Stimulated activated CD8-positive, alpha-beta memory T cell treated with anti-CD3 and anti-CD28 coated beads, Interleukin-15, amount 100 ng/mL, for 48 hours (primary cell): ENCODE results near the gene NCF4.

Source experiments
- DNase-seq, 2 donors: peaks; one replicate each; pipeline ENCODE4 v3.0.0-alpha.2; 2020; ENCODE audit warnings: low read depth in 2 of 2

The NCF4 gene

DNA sequence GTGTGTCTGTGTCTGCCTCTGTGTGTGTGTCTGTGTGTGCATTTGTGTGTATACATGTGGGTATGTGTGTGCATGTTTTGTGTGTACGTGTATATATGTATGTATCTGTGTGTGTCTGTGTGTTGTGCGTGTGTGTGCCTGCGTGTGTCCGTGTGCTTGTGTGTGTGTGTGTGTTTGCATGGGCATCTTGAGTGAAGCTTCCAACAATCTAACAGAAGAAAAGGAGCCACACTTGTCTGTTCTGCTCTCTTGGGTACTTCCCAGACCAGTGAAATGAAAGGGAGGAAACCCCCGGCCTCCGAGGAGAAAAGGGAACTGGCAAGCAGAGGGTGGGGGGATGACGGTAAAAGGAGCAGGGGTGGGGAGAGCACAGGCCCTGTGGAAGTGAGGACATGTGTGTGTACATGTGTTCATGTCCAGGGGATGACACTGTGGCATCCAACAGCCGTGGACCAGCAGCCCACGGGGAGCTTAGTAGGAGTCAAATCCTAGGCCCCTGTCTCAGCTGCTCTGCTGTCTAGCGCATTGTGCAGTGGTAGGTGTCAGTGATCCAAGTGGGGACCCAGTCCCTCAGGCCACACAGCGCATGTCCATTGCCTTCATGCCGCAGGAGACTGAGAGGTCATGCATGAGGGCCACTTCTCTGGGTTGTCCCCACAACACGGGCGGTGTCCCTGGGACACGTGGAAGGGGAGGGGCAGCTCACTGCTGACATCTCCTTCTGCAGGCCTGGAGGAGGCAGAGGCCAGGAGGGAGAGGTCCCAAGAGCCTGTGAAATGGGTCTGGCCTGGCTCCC lies 60.7 kb downstream of the NCF4 start:
- DNase-seq: no peak

GRCh38 chr22:36922105-36922608 lies 61.4 kb downstream of the NCF4 start:
- no peak for DNase-seq

GRCh38 chr22:36922711-36923110 lies 61.9 kb downstream of the NCF4 start:
- DNase-seq: no peak

- no peak for DNase-seq
Measured at GRCh38 chr22:36923131-36923788, 62.5 kb downstream of the NCF4 start.

DNA sequence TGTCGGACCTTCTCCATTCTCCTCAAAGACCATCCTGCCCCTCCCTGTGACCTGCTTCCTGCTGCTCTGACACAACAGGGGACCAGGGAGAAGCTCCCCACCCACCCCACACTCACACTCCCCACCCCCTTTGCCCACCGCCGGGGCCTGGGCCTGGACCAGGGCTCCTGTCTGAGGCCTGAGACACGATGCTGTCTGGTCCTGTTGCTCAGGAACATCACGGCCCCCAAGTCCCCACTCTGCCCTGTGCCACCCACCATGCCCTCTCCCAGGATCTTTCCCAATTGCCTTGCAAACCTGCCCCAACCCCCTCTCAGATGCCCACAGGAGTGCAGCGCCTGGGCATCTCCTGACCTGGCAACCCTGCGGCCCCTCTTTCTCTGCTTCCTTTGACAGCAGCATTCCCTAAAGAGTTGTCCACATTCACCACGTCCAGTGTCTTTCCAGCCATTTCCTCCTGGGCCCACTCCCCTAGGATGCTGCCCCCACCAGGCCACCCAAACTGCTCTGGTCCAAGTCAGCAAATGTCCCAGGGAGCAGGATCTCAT lies 63.4 kb downstream of the NCF4 start:
- no peak for DNase-seq

DNA sequence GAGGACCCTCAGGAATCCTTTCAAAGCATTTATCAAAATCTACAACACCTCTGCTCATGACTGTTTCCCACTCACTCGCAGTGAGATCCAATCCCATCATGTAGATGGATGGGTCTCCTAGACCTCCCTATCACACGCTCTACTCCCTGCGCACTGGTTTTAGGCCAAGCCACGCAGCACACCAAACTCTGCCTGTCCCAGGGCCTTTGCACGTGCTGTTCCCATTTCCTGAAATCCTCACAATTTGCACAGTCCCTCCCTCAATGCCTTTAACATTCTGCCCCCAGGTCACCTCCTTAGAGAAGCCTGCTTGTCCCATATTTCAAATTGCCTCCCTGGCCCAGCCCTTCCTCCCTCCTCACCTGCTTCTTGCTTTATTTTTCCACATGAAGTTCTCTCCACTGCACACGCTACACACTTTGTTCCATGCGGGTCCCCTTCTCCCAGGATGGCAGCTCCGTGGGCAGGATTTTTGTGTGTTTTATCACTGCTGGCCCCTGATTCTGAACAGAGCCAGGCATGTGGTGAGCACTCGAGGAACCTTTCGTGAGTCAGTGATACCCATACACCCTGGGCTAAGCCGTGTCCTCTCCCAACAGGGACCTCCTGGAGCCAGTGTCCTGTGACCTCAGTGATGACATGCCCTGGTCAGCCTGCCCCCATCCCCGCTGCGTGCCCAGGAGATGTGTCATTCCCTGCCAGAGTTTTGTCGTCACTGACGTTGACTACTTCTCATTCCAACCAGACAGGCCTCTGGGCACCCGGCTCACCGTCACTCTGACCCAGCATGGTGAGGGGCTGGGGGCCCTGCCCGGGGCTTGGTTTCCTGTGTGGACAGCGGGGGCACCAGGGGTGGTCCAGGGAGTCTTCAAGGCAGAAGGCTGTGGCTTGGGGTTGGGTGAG lies 64.8 kb downstream of the NCF4 start:
- no peak for DNase-seq

DNA sequence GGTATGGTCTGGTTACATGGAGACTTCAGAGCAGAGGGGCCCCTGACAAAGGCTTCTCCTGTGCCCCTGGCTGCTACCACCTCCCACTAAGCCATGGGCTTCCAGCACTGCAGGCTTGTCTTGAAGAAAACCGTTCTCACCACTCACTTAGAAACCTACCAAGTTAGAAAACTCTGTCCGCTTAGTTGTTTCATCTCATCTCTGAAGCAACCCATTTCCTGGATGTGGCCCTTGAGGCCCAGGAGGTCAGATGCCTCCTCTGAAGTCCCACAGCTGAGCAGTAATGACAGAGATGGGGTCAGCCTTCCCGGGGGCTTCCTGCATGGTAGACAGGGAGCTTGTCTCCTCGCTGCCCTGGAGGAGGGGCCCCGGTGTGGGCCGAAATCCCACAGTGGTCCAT lies 65.5 kb downstream of the NCF4 start:
- DNase-seq: no peak

- no peak for DNase-seq
Measured at GRCh38 chr22:36926721-36927435, 66.1 kb downstream of the NCF4 start.
